HG03378 (cell line): Measurements from ENCODE around the gene PPA1.
"Not testable (repeated sequence)": the region's sequence is repeated elsewhere in the genome, so short reads cannot be mapped to it uniquely, and the experiment has no call there.

ENCODE experiments used
- ATAC-seq: cut with Tn5 transposase; IDR thresholded peaks from one replicate; pipeline ENCODE4 v1.9.1; 2021; ENCODE audit warnings: mild to moderate bottlenecking, moderate library complexity; ENCODE audit not compliant: unreplicated experiment

The PPA1 gene

GRCh38 chr10:70233109-70233938 lies at the start of gene PPA1:
Gene PPA1, minus strand, starts transcription at chr10:70233429. Its CDS starts 102 bp downstream, at chr10:70233327.
- peak; percentile 57 for ATAC-seq

- no peak for ATAC-seq
Measured at GRCh38 chr10:70281609-70282008, 48.4 kb upstream of the PPA1 start.

GRCh38 chr10:70280099-70280498 lies 46.9 kb upstream of the PPA1 start:
- ATAC-seq, result no peak

- no peak for ATAC-seq
Measured at GRCh38 chr10:70277396-70278030, 44.3 kb upstream of the PPA1 start.

GRCh38 chr10:70274643-70275042 lies 41.4 kb upstream of the PPA1 start:
- no peak for ATAC-seq

- ATAC-seq, result no peak
Measured at GRCh38 chr10:70272925-70273316, 39.7 kb upstream of the PPA1 start.

GRCh38 chr10:70271996-70272924 lies 39.0 kb upstream of the PPA1 start:
- ATAC-seq, result no peak

GRCh38 chr10:70270952-70271351 lies 37.7 kb upstream of the PPA1 start:
- ATAC-seq, result no peak

- no peak for ATAC-seq
Measured at GRCh38 chr10:70269741-70270140, 36.5 kb upstream of the PPA1 start.

GRCh38 chr10:70268376-70268775 lies 35.1 kb upstream of the PPA1 start:
- ATAC-seq, result no peak

- ATAC-seq, result no peak
Measured at GRCh38 chr10:70267161-70267933, 34.1 kb upstream of the PPA1 start.

GRCh38 chr10:70266701-70267100 lies 33.5 kb upstream of the PPA1 start:
- ATAC-seq, result no peak

- no peak for ATAC-seq
Measured at GRCh38 chr10:70266056-70266455, 32.8 kb upstream of the PPA1 start.

- no peak for ATAC-seq
Measured at GRCh38 chr10:70265032-70265689, 31.9 kb upstream of the PPA1 start.

- no peak for ATAC-seq
Measured at GRCh38 chr10:70260734-70261133, 27.5 kb upstream of the PPA1 start.

- ATAC-seq, result no peak
Measured at GRCh38 chr10:70260259-70260658, 27.0 kb upstream of the PPA1 start.

- no peak for ATAC-seq
Measured at GRCh38 chr10:70258216-70258615, 25.0 kb upstream of the PPA1 start.

GRCh38 chr10:70257816-70258215 lies 24.6 kb upstream of the PPA1 start:
- not testable (repeated sequence) for ATAC-seq

GRCh38 chr10:70256463-70256862 lies 23.2 kb upstream of the PPA1 start:
- no peak for ATAC-seq
